Stimulated activated naive B cell treated with anti-CD40 and anti-IgM and Interleukin-4, amounts not matched to agents 10 μg/mL and 1 μg/mL and 100 μg/mL, for 72 hours (primary cell): ENCODE results near the gene SH3BP5L.

Experiments used
- ATAC-seq, 2 donors: fragments of 150-1000 bp; cut with Tn5 transposase; replicated peaks; 2 replicates each; pipeline ENCODE4 v1.10.0; 2021; ENCODE audit warnings: moderate library complexity in 1 of 2
- DNase-seq: peaks from one replicate; pipeline ENCODE4 v3.0.0; 2021
- H3K27ac Mint-ChIP-seq: one replicate; pipeline ENCODE4 v1.8.0; 2022; ENCODE audit warnings: mild to moderate bottlenecking, mixed read lengths
- H3K27me3 Mint-ChIP-seq, 2 donors: one replicate each; pipeline ENCODE4 v1.8.0; 2022; ENCODE audit warnings: mixed read lengths in 2 of 2
- H3K36me3 Mint-ChIP-seq, 2 donors: one replicate each; pipeline ENCODE4 v1.8.0; 2022; ENCODE audit warnings: mixed read lengths in 2 of 2, mild to moderate bottlenecking in 1 of 2
- H3K4me1 Mint-ChIP-seq, 2 donors: one replicate each; pipeline ENCODE4 v1.8.0; 2022; ENCODE audit warnings: mixed read lengths in 2 of 2, mild to moderate bottlenecking in 1 of 2
- H3K4me3 Mint-ChIP-seq, 2 donors: one replicate each; pipeline ENCODE4 v1.8.0; 2022; ENCODE audit warnings: mild to moderate bottlenecking in 2 of 2, mixed read lengths in 2 of 2, moderate library complexity in 1 of 2
- H3K9me3 Mint-ChIP-seq, 2 donors: one replicate each; pipeline ENCODE4 v1.8.0; 2022; ENCODE audit warnings: mixed read lengths in 2 of 2, mild to moderate bottlenecking in 1 of 2

SH3BP5L gene

GRCh38 chr1:248825909-248826760 is at the start of gene SH3BP5L:
TSS of gene SH3BP5L (minus strand) at chr1:248825915. CDS start at chr1:248824935, 980 bp downstream.
- H3K27me3 Mint-ChIP-seq = peaks cover 0 to under 1% of the 10 kb centered on the region in 2 donors
- ATAC-seq (peak; percentile 91 to 92), DNase-seq (peak; percentile 86)
- H3K27ac Mint-ChIP-seq = peak within 1 kb of the TSS; percentile 99
- H3K4me3 Mint-ChIP-seq = peak within 1 kb of the TSS; percentile 96 to 99
- peaks cover 37 to 63% of the 10 kb centered on the region in 2 donors for H3K4me1 Mint-ChIP-seq
- peaks cover 17 to 36% of the 10 kb centered on the region in 2 donors for H3K36me3 Mint-ChIP-seq
- no peaks in the 10 kb centered on the region for H3K9me3 Mint-ChIP-seq

- H3K36me3 Mint-ChIP-seq = peaks cover 8 to 10% of the 10 kb centered on the region in 2 donors
- ATAC-seq = peak; percentile 66 to 78
Observed at GRCh38 chr1:248873993-248874533, 48.3 kb upstream of the SH3BP5L start.

GRCh38 chr1:248873409-248873992 is 47.8 kb upstream of the SH3BP5L start:
- Mint-ChIP-seq H3K4me3 (peak overlapping the region; percentile 95 to 96), H3K27ac (peak overlapping the region; percentile 100), H3K27me3 (peaks cover 9 to 11% of the 10 kb centered on the region in 2 donors), H3K4me1 (peaks cover 13 to 17% of the 10 kb centered on the region in 2 donors), H3K36me3 (peaks cover 8 to 10% of the 10 kb centered on the region in 2 donors), H3K9me3 (peaks cover 3 to 4% of the 10 kb centered on the region in 2 donors)
- peak; percentile 87 to 91 for ATAC-seq
- peak; percentile 96 for DNase-seq

More at GRCh38 chr1:248873993-248874533, 48.3 kb upstream of the SH3BP5L start:
- Mint-ChIP-seq H3K9me3 (peaks cover 3 to 4% of the 10 kb centered on the region in 2 donors), H3K27ac (peak overlapping the region; percentile 100), H3K4me1 (peaks cover 13 to 17% of the 10 kb centered on the region in 2 donors), H3K27me3 (peaks cover 9 to 11% of the 10 kb centered on the region in 2 donors), H3K4me3 (peak overlapping the region; percentile 95 to 96)
- DNase-seq = peak; percentile 69

GRCh38 chr1:248872752-248873408 is 47.2 kb upstream of the SH3BP5L start:
- peaks cover 13 to 17% of the 10 kb centered on the region in 2 donors for H3K4me1 Mint-ChIP-seq
- peaks cover 9 to 11% of the 10 kb centered on the region in 2 donors for H3K27me3 Mint-ChIP-seq
- H3K27ac Mint-ChIP-seq = peak overlapping the region; percentile 100
- peaks cover 8 to 10% of the 10 kb centered on the region in 2 donors for H3K36me3 Mint-ChIP-seq
- peaks cover 3 to 4% of the 10 kb centered on the region in 2 donors for H3K9me3 Mint-ChIP-seq
- ATAC-seq = peak; percentile 52 to 61
- peak; percentile 55 for DNase-seq
- H3K4me3 Mint-ChIP-seq = peak overlapping the region; percentile 95 to 96

- no peak overlapping the region for H3K4me3 Mint-ChIP-seq
- peaks cover 8 to 10% of the 10 kb centered on the region in 2 donors for H3K36me3 Mint-ChIP-seq
- no peak overlapping the region for H3K27ac Mint-ChIP-seq
- H3K9me3 Mint-ChIP-seq = peaks cover 3 to 4% of the 10 kb centered on the region in 2 donors
- H3K27me3 Mint-ChIP-seq = peaks cover 9 to 11% of the 10 kb centered on the region in 2 donors
- DNase-seq (no peak), ATAC-seq (no peak)
- peaks cover 13 to 17% of the 10 kb centered on the region in 2 donors for H3K4me1 Mint-ChIP-seq
Observed at GRCh38 chr1:248871837-248872401, 46.2 kb upstream of the SH3BP5L start.

GRCh38 chr1:248862998-248863881 is 37.5 kb upstream of the SH3BP5L start:
- Mint-ChIP-seq H3K4me3 (peak overlapping the region; percentile 81 to 91), H3K9me3 (no peaks in the 10 kb centered on the region), H3K4me1 (peaks cover 24 to 33% of the 10 kb centered on the region in 2 donors), H3K27ac (peak overlapping the region; percentile 89), H3K27me3 (no peaks in the 10 kb centered on the region), H3K36me3 (no peaks in the 10 kb centered on the region)
- peak; percentile 58 to 61 for ATAC-seq
- DNase-seq = peak; percentile 65

GRCh38 chr1:248862695-248862997 is 36.9 kb upstream of the SH3BP5L start:
- Mint-ChIP-seq H3K9me3 (no peaks in the 10 kb centered on the region), H3K27me3 (no peaks in the 10 kb centered on the region), H3K4me1 (peaks cover 25 to 39% of the 10 kb centered on the region in 2 donors), H3K27ac (peak overlapping the region; percentile 89), H3K4me3 (peak overlapping the region; percentile 81 to 91), H3K36me3 (no peaks in the 10 kb centered on the region)
- DNase-seq = no peak
- ATAC-seq = peak; percentile 12 to 21

GRCh38 chr1:248861616-248862015 is 35.9 kb upstream of the SH3BP5L start:
- H3K9me3 Mint-ChIP-seq = no peaks in the 10 kb centered on the region
- ATAC-seq (no peak), DNase-seq (no peak)
- no peak overlapping the region for H3K27ac Mint-ChIP-seq
- no peaks in the 10 kb centered on the region for H3K36me3 Mint-ChIP-seq
- no peak overlapping the region for H3K4me3 Mint-ChIP-seq
- H3K27me3 Mint-ChIP-seq = no peaks in the 10 kb centered on the region
- H3K4me1 Mint-ChIP-seq = peaks cover 30 to 42% of the 10 kb centered on the region in 2 donors

- Mint-ChIP-seq H3K36me3 (peaks cover 0 to 10% of the 10 kb centered on the region in 2 donors), H3K4me3 (peak overlapping the region; percentile 84 to 88), H3K27ac (peak overlapping the region; percentile 95), H3K9me3 (no peaks in the 10 kb centered on the region), H3K27me3 (no peaks in the 10 kb centered on the region), H3K4me1 (peaks cover 40 to 42% of the 10 kb centered on the region in 2 donors)
- DNase-seq (no peak), ATAC-seq (no peak)
Observed at GRCh38 chr1:248860007-248860406, 34.3 kb upstream of the SH3BP5L start.

GRCh38 chr1:248858891-248859889 is 33.5 kb upstream of the SH3BP5L start, which contains the start of gene ZNF692:
TSS of gene ZNF692 (minus strand) at chr1:248859085. CDS start at chr1:248858309, 776 bp downstream.
- DNase-seq (peak; percentile 97), ATAC-seq (peak; percentile 84 to 88)
- H3K36me3 Mint-ChIP-seq = peaks cover 0 to 19% of the 10 kb centered on the region in 2 donors
- H3K27me3 Mint-ChIP-seq = no peaks in the 10 kb centered on the region
- H3K4me1 Mint-ChIP-seq = peaks cover 40 to 45% of the 10 kb centered on the region in 2 donors
- H3K4me3 Mint-ChIP-seq = peak within 1 kb of the TSS; percentile 84 to 88
- H3K27ac Mint-ChIP-seq = peak within 1 kb of the TSS; percentile 95
- no peaks in the 10 kb centered on the region for H3K9me3 Mint-ChIP-seq

- peak overlapping the region; percentile 84 to 88 for H3K4me3 Mint-ChIP-seq
- H3K36me3 Mint-ChIP-seq = peaks cover 0 to 22% of the 10 kb centered on the region in 2 donors
- H3K27ac Mint-ChIP-seq = peak overlapping the region; percentile 95
- no peak for DNase-seq
- H3K4me1 Mint-ChIP-seq = peaks cover 32 to 44% of the 10 kb centered on the region in 2 donors
- no peaks in the 10 kb centered on the region for H3K27me3 Mint-ChIP-seq
- H3K9me3 Mint-ChIP-seq = no peaks in the 10 kb centered on the region
- ATAC-seq = peak; percentile 65 to 66
Observed at GRCh38 chr1:248858096-248858890, 32.6 kb upstream of the SH3BP5L start.
